WERI-Rb-1 (cell line): ENCODE measurements around the gene PTPRN2.

Experiments
- DNase-seq: peaks from one replicate; pipeline ENCODE4 v3.0.0-alpha.2; 2020
- H3K27ac ChIP-seq: fragments of 250-450 bp; sonication (Bioruptor Pico); 2 replicates; pipeline ENCODE4 v1.5.1; 2020; ENCODE audit warnings: mild to moderate bottlenecking, moderate library complexity
- H3K27me3 ChIP-seq: fragments of 250-450 bp; sonication (Bioruptor Pico); 2 replicates; pipeline ENCODE4 v1.5.1; 2021; ENCODE audit warnings: mild to moderate bottlenecking, low read depth, moderate library complexity; ENCODE audit not compliant: insufficient read depth, severe bottlenecking
- H3K36me3 ChIP-seq: fragments of 250-450 bp; sonication (Bioruptor Pico); 2 replicates; pipeline ENCODE4 v1.5.1; 2020; ENCODE audit warnings: mild to moderate bottlenecking, moderate library complexity
- H3K4me3 ChIP-seq: 2 replicates; pipeline ENCODE4 v1.5.1; 2011; ENCODE audit warnings: low read depth, mild to moderate bottlenecking, control low read depth, low read length
- H3K9me3 ChIP-seq: fragments of 250-450 bp; sonication (Bioruptor Pico); 2 replicates; pipeline ENCODE4 v1.5.1; 2021; ENCODE audit warnings: mild to moderate bottlenecking, moderate library complexity; ENCODE audit not compliant: severe bottlenecking
- TF ChIP-seq, protein P1 (sequence below): IDR thresholded peaks from 2 replicates; pipeline ENCODE4 v1.5.1; 2011; ENCODE audit warnings: low read depth, mild to moderate bottlenecking, control low read depth, inconsistent platforms, low read length

Gene PTPRN2

GRCh38 chr7:158559356-158559755, 28.3 kb downstream of the PTPRN2 start:
- DNase-seq = no peak

DNA sequence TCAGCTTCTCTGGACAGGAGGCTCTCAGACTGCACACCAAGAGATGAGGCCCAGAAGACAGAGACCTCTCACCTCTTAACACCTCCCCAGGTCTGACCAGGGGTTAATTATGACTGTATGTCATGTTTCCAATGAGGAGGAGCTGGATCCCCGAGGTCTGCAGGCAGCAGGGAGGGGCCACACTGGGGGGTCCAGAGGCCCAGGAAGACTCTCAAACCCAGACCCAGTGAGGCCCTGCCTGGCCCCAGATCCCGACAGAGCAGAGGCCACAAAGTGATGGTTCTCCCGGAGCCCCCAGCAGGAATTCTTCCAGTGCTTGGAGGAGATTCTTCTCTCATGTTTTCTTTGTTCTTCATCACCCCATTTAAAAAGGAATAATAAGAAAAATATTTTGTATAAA, 28.8 kb downstream of the PTPRN2 start:
- TF ChIP-seq, protein P1, sequence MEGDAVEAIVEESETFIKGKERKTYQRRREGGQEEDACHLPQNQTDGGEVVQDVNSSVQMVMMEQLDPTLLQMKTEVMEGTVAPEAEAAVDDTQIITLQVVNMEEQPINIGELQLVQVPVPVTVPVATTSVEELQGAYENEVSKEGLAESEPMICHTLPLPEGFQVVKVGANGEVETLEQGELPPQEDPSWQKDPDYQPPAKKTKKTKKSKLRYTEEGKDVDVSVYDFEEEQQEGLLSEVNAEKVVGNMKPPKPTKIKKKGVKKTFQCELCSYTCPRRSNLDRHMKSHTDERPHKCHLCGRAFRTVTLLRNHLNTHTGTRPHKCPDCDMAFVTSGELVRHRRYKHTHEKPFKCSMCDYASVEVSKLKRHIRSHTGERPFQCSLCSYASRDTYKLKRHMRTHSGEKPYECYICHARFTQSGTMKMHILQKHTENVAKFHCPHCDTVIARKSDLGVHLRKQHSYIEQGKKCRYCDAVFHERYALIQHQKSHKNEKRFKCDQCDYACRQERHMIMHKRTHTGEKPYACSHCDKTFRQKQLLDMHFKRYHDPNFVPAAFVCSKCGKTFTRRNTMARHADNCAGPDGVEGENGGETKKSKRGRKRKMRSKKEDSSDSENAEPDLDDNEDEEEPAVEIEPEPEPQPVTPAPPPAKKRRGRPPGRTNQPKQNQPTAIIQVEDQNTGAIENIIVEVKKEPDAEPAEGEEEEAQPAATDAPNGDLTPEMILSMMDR = no peak
- Histone ChIP-seq H3K27me3 (no peaks in the 10 kb centered on the region), H3K36me3 (peaks cover 4% of the 10 kb centered on the region; the same call in 1 of the 2 replicates), H3K9me3 (no peaks in the 10 kb centered on the region), H3K4me3 (no peak overlapping the region), H3K27ac (no peak overlapping the region)
- DNase-seq = no peak

More at GRCh38 chr7:158559356-158559755, 28.3 kb downstream of the PTPRN2 start:
- Histone ChIP-seq H3K36me3 (peaks cover 4% of the 10 kb centered on the region; the same call in 1 of the 2 replicates), H3K27me3 (no peaks in the 10 kb centered on the region), H3K4me3 (no peak overlapping the region), H3K9me3 (no peaks in the 10 kb centered on the region), H3K27ac (no peak overlapping the region)
- TF ChIP-seq, protein P1 = no peak

DNA sequence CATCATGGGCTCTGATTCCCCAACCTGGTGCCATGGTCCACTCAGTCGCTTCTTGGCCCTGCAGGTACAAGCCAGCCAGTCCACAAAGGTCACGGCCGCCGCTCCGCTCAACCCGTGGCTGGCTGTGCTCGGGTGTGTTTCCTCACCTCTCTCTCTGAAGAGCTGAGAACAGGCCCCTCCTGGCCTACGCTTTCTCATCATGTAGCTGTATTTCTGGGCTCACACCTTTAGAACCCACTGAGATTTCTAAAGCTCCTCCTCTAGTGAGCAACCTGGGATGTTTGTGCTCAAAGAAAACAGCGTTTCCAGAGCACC, 30.2 kb downstream of the PTPRN2 start:
- Histone ChIP-seq H3K36me3 (peaks cover 4% of the 10 kb centered on the region; the same call in 1 of the 2 replicates), H3K27ac (no peak overlapping the region), H3K9me3 (no peaks in the 10 kb centered on the region), H3K4me3 (no peak overlapping the region), H3K27me3 (no peaks in the 10 kb centered on the region)
- DNase-seq = no peak
- TF ChIP-seq, protein P1 = no peak

- H3K27me3 ChIP-seq = no peaks in the 10 kb centered on the region
- H3K4me3 ChIP-seq = no peak overlapping the region
- DNase-seq = no peak
- no peak overlapping the region for H3K27ac ChIP-seq
- TF ChIP-seq, protein P1 = no peak
- H3K36me3 ChIP-seq = peaks cover 4% of the 10 kb centered on the region; the same call in 1 of the 2 replicates
- no peaks in the 10 kb centered on the region for H3K9me3 ChIP-seq
Measured at GRCh38 chr7:158556721-158557440, 30.7 kb downstream of the PTPRN2 start.

GRCh38 chr7:158555034-158555520, 32.5 kb downstream of the PTPRN2 start:
- Histone ChIP-seq H3K36me3 (peaks cover 4% of the 10 kb centered on the region; the same call in 1 of the 2 replicates), H3K9me3 (no peaks in the 10 kb centered on the region), H3K27ac (no peak overlapping the region), H3K4me3 (no peak overlapping the region), H3K27me3 (no peaks in the 10 kb centered on the region)
- TF ChIP-seq, protein P1 = no peak
- DNase-seq = no peak
